ENCODE results near the gene TTLL10.

DNA sequence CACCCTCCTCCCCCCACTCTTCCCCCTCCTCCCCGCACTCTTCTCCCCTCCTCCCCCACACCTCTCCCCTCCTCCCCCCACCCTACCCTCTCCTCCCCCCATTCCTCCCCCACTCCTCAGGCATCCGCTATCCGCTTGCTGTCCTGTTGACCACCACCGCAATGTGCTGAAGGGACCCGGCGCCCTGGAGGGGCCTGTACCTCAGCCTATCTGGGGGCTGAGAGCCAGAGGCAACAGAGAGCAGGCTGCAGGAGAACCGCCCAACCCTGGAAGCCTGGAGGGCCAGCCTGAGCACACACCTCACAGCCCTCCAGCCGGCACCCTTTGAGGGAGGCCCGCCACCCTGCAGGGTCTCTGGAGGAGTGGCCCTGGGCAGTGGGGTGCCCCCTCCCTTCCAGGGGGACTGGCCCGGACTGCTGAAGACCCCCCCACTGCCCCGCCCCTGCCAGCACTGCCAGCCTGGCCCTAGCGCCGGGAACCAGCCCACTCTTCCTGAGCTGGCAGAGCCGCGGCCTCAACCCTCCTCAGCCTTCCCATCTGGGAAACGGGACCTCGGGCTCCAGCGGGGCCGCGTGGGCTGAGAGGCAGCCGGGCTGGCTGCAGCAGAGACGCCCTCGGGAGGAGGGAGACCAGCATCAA, 71.6 kb downstream of the TTLL10 start:
- TF ChIP-seq, protein P1, sequence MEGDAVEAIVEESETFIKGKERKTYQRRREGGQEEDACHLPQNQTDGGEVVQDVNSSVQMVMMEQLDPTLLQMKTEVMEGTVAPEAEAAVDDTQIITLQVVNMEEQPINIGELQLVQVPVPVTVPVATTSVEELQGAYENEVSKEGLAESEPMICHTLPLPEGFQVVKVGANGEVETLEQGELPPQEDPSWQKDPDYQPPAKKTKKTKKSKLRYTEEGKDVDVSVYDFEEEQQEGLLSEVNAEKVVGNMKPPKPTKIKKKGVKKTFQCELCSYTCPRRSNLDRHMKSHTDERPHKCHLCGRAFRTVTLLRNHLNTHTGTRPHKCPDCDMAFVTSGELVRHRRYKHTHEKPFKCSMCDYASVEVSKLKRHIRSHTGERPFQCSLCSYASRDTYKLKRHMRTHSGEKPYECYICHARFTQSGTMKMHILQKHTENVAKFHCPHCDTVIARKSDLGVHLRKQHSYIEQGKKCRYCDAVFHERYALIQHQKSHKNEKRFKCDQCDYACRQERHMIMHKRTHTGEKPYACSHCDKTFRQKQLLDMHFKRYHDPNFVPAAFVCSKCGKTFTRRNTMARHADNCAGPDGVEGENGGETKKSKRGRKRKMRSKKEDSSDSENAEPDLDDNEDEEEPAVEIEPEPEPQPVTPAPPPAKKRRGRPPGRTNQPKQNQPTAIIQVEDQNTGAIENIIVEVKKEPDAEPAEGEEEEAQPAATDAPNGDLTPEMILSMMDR (IDR thresholded peaks at IDR 0.05; ENCODE audit: poor library complexity, severe bottlenecking), result no peak
- TF ChIP-seq RAD21 (conservative IDR thresholded peaks at IDR 0.05), result no peak
- no peak for TF ChIP-seq REST (IDR thresholded peaks at IDR 0.05; ENCODE audit: borderline replicate concordance)
- no peak for TF ChIP-seq EZH2 (IDR thresholded peaks at IDR 0.05; ENCODE audit: borderline replicate concordance, insufficient read depth, low read length, poor library complexity, severe bottlenecking)
- TF ChIP-seq EP300 (conservative IDR thresholded peaks at IDR 0.05; ENCODE audit: poor library complexity, severe bottlenecking), result no peak
- TF ChIP-seq POLR2AphosphoS5 (IDR thresholded peaks at IDR 0.05), result no peak
- no peak for TF ChIP-seq SMC3 (conservative IDR thresholded peaks at IDR 0.05; ENCODE audit: poor library complexity)
- TF ChIP-seq MXI1 (conservative IDR thresholded peaks at IDR 0.05; ENCODE audit: poor library complexity, severe bottlenecking), result no peak
- TF ChIP-seq TAF1 (IDR thresholded peaks at IDR 0.05; ENCODE audit: low read depth), result no peak
